HG03139 (cell line): Measurements from ENCODE around the gene HSPH1.

Source experiments
- ATAC-seq: cut with Tn5 transposase; IDR thresholded peaks from one replicate; pipeline ENCODE4 v1.9.1; 2021; ENCODE audit not compliant: unreplicated experiment

HSPH1 gene

GRCh38 chr13:31161557-31162150 lies at the start of gene HSPH1:
HSPH1 (minus strand) TSS chr13:31161904; CDS start chr13:31161582, 322 bp downstream.
- ATAC-seq = peak; percentile 76

DNA sequence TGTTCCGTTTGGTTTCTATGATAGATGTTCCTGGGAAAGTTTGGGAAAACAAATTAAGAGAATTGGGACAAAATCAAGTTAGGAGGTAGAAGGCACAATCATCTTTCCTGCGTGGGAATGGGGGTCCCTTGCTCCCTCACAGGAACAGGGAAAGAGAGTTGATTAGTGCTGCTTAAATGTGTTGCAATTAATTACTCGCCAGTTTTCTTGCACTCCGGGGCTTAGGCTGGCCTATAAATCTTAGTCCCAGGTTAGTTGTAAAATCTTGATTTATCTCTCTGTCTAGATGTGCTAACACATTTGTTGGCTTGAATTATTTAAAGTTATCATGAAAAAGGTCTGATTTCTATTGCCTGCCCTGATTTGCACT lies 48.1 kb upstream of the HSPH1 start:
- ATAC-seq = no peak

DNA sequence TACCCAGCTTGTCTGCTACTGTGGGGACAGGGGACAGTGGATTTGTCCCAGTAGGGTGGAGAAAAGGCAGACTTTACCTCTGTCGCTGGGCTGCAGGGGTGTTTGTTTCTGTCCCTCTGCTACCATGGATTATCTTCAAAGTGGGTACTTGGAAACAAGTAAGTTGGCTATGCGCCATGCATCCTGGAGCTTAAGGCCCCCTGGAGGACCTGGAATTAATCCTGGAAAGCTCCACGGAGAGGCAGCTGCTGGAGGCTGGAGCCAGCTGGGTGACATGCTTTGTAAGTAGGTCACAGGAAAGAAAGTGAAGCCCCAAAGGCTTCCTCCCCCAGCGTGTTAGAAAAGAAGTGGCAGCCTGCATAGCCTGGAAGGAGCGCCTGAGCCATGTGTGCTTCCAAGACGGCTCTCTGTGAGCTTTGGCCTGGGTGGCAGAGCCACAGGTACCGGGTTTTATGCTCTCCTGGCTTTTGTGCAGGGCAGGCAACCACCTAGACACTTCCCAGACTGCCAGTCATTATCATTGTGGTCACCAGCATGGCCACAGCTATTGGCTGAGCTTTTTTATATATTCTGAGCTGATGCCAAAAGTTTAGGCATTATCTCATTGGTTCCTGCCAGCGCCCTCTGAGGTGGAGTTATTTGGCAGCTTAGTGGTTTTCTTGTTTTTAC lies 47.6 kb upstream of the HSPH1 start:
- ATAC-seq = no peak

DNA sequence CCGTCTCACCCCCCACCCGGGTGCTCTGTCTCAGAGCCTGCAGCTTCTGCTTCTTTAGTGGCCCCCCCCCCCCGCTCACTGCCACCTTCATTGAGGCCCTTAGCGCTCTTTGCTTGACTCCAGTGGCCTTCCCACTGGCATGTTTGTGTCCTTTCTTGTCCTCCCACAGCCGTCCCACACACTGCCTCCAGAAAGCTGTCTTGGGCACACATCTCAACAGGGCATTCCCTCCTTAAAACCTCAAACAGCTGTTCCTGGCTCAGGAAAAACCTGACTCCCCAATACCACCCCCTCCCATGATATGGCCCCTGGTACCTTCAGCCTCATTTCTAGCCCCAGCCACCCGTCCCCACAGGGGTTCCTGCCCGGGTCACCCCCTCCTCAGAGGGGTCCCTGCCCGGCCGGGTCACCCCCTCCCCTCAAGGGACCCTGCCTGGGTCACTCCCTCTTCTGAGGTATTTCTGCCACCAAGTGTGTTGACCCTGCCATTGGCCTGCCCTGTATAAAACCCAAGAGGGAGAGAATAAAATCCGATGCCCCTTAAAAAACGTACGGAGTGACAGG lies 46.9 kb upstream of the HSPH1 start:
- no peak for ATAC-seq

GRCh38 chr13:31207661-31208552 lies 46.2 kb upstream of the HSPH1 start:
- ATAC-seq = no peak

DNA sequence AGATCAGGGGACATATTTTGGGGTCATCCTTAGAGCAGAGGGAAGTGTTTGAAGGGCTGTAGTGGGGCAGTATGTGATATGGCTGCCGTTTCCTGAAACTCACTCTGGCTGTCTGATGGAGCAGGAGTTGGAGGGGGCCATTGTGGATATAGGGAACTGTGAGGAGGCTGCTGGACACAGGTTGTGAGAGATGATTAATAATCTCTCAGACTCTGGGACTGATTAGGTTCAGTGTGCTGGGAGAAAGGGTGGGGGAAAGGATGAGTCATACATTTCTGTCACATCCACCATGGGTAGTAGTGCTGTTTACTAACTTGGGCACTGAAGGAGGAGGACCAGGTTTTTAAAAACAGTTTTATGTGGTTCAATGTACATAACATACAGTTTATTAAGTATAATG lies 42.9 kb upstream of the HSPH1 start:
- no peak for ATAC-seq

GRCh38 chr13:31201341-31202031 lies 39.8 kb upstream of the HSPH1 start:
- no peak for ATAC-seq

- ATAC-seq = peak; percentile 19
Measured at GRCh38 chr13:31200637-31200971, 38.9 kb upstream of the HSPH1 start.

DNA sequence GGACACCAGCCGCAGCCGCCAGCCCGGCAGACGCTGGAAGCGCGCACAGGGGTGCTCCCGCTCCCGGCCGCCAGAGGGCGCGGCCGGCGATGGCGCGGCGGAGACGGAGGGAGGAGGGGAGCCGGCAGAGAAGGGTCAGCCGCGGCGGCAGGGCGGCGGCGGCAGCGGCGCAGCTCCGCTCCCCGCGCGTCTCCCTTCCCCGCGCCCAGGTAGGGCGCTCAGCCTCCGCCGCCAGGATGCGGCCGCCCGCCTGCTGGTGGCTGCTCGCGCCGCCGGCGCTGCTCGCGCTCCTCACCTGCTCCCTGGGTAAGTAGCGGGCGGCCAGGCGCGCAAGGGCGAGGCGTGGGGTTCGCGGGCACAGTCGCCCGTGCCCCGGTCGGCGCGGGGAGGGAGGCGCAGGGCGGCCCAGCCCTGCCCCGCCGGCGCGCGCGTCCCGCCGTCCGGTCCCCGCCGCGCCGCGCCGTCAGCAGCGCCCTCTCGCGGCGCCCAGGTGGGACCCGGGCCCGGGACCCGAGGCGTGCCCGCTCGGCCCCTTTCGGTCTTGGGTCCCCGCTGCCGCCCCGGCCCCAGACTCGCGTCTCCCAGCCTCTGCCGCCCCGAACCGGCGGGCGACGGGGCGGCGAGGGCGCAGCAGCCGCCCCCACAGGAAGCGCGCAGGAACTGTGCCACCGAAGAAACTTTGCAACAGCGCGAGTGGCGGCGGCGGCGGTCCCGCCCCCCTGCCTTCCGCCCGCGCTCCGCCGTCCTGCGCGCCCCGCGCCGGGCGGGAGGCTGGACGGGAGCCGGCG lies 38.3 kb upstream of the HSPH1 start, which contains the start of gene B3GLCT:
B3GLCT (plus strand) TSS at position 127 of the 788 bp plus-strand sequence; CDS start at position 237, 110 bp downstream.
- ATAC-seq = peak; percentile 76

DNA sequence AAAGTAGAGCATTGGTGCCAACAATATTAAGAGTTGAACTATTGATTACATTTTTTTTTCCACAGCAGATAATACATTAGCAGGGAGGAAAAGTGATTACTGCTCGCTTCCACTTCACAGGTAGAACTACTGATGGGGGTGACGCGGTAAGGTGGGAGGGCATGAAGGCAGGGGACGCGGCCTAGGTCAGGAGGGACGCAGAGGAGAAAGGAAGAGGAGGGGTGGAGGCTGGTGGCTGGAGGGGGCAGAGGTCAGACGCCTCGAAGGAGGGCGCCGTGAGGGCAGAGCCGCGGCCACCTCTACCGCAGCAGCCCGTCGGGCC lies 37.8 kb upstream of the HSPH1 start:
- ATAC-seq = no peak

- ATAC-seq = no peak
Measured at GRCh38 chr13:31198519-31198918, 36.8 kb upstream of the HSPH1 start.

DNA sequence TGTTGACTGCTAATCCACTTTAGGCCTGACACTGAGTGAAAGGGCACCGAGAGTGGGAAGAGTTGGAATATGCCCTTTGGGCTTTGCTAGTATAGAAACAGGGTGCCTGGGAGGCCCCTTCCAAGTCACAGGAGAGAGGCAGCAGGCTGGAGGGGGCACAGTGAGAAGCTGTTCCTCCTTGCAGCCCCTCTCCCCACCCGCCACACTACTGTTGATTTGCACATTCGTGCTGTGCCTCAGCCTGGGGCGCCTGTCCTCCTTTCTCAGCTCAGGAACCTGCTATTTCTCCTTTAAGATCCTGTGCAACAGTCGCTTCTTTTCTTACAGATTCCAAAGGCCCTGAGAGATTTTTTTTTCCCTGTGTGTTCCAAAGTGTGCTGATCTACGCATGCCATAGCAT lies 35.3 kb upstream of the HSPH1 start:
- ATAC-seq = no peak

DNA sequence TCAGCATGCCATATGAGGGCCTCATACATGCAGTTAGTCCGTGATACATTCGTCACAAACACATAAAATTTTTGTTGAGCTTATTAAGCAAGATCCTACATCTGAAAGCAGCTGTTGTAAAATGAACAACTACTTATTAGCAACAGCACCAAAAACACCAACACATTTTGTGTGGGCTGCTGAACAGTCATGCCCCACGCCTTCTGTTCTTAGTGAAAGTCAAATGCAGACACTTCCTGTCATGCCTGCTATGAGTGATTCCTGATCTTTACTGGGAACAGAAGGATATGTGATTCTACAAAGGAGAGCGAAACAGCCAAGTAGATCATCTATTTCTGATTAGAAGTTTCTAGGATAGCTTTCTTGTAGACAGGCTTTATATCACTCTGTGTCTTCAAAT lies 33.9 kb upstream of the HSPH1 start:
- ATAC-seq = no peak

DNA sequence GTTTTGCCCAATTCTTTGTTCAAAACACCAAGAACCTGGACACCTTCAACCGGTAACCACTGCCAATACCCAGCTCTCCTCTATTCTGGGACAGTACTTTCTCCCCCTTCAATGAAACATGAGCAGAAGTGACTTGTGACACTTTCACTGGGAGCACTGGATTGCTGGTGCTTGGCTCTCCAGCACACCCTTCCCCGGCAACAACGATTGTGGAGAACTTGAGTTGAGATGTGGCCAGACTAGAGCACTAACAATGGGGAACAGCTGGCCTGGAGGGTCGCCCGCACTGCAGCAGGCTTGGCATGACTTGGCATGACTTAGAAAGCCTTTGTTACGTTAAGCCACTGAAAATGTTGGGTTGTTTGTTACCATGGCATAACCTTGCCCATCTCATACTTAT lies 30.6 kb upstream of the HSPH1 start:
- no peak for ATAC-seq

DNA sequence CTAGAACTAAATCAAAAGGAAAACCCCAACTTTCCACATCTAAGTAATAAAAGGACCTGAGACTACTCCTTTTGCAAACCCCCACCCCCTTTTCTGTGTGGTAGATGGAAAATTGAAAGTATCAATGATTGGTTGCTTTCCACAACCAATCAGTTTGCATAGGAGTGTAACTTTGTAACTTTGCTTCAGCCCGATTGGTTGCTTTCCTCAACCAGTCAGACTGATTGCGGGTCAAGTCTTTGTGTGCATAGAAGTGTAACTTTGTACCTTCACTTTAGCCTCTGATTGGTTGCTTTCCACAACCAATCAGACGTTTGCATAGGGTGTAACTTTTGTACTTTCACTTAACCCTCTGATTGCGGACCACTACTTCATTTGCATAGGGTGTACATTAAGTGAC lies 30.0 kb upstream of the HSPH1 start:
- no peak for ATAC-seq

GRCh38 chr13:31184981-31185645 lies 23.4 kb upstream of the HSPH1 start:
- ATAC-seq = no peak

DNA sequence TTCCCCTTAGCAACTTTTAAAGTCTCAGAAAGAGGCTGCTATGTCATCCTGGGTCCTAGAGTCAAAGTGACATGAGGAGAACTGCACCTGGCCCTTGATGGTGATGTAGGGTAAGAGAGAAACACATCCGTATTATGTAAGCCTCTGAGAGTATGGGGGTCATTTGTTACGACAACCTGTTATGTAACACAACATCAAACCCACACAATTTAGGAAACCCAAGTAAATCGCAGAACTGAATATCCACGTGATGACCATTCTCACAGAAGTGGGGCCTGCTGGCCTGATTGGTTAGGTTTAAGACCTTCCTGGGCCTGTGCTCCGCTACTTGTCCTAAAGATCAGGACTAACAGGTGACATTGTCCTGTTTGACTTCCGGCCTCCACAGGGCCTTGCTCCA lies 22.7 kb upstream of the HSPH1 start:
- ATAC-seq = no peak

GRCh38 chr13:31182987-31183386 lies 21.3 kb upstream of the HSPH1 start:
- no peak for ATAC-seq

DNA sequence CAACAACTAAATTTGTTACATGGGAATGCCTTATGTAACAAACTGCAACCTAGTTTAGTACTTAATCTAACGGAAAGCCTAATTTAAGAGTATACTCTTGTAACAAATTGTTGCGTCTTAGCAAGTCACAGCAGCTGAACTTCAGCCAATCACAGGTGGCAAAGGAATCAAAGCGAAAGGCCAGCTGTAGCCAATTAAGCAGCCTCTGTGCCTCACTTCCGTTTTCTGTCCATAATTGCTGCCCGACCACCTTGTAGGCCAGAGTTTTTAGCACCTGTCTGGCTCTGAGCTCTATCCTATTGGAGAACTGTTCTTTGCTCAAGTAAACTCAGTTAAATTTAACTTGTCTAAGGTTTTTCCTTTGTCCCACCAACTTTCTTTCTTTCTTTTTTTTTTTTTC lies 18.1 kb upstream of the HSPH1 start:
- no peak for ATAC-seq

DNA sequence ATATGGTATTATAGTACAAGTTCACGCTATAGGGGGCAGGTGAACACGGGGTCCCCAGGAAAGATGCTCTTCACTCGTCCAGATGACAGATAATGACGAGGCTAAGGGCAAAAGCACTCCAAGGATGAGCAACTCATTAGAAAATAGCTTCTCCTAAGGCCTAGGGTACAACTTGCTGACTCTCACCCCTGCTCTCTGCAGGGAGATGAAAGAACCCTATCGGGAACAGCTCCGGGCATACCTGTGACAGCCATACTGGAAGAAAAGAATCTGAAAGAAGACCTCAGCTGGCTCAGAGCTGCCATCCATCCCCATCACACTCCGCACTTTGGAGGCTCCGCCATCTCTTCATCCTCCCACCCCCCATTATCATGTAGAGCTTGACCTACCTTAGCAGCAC lies 17.5 kb upstream of the HSPH1 start:
- no peak for ATAC-seq
